Hepatocyte (in vitro differentiated cells): ENCODE results near the gene ZMYND8. TPM values are rescaled to one million over a fixed set of nuclear protein-coding genes. Genes with fewer than 3 reads are reported as not detected.
"Not testable (repeated sequence)": the region's sequence is repeated elsewhere in the genome, so short reads cannot be mapped to it uniquely, and the experiment has no call there.

Experiments
- DNase-seq: peaks from one replicate; pipeline ENCODE4 v3.0.0-alpha.2; 2016; ENCODE audit warnings: low spot score
- H2AFZ ChIP-seq: fragments of 200-600 bp; sonication (generic); 2 replicates; pipeline ENCODE4 v1.6.0; 2016; ENCODE audit warnings: antibody characterized with exemption, mild to moderate bottlenecking
- H3K27ac ChIP-seq: fragments of 200-600 bp; sonication (generic); 2 replicates; pipeline ENCODE4 v1.5.1; 2016; ENCODE audit warnings: mild to moderate bottlenecking
- H3K27me3 ChIP-seq: fragments of 200-600 bp; sonication (generic); 2 replicates; pipeline ENCODE4 v1.6.1; 2016
- H3K36me3 ChIP-seq: fragments of 200-600 bp; sonication (generic); replicated peaks from 2 replicates; pipeline ENCODE4 v1.5.1; 2016; ENCODE audit warnings: low read depth; ENCODE audit not compliant: insufficient read depth
- H3K4me1 ChIP-seq: fragments of 200-600 bp; sonication (generic); 2 replicates; pipeline ENCODE4 v1.5.1; 2016; ENCODE audit warnings: mild to moderate bottlenecking, moderate library complexity; ENCODE audit not compliant: insufficient read depth
- H3K4me2 ChIP-seq: fragments of 200-600 bp; sonication (generic); 2 replicates; pipeline ENCODE4 v1.6.0; 2016
- H3K4me3 ChIP-seq: fragments of 200-600 bp; sonication (generic); 2 replicates; pipeline ENCODE4 v1.5.1; 2016; ENCODE audit warnings: mild to moderate bottlenecking
- H3K79me2 ChIP-seq: fragments of 200-600 bp; sonication (generic); 2 replicates; pipeline ENCODE4 v1.6.0; 2017; ENCODE audit warnings: mild to moderate bottlenecking
- H3K9me2 ChIP-seq: fragments of 200-600 bp; sonication (generic); replicated peaks from 2 replicates; pipeline ENCODE4 v1.6.0; 2017; ENCODE audit warnings: mild to moderate bottlenecking; ENCODE audit not compliant: insufficient read depth
- H3K9me3 ChIP-seq: fragments of 200-600 bp; sonication (generic); 2 replicates; pipeline ENCODE4 v1.5.1; 2016; ENCODE audit warnings: low read depth, mild to moderate bottlenecking
- H4K20me1 ChIP-seq: fragments of 200-600 bp; sonication (generic); 2 replicates; pipeline ENCODE4 v1.6.0; 2016; ENCODE audit warnings: mild to moderate bottlenecking; ENCODE audit not compliant: insufficient read depth, poor library complexity, severe bottlenecking
- CTCF ChIP-seq: fragments of 200-600 bp; sonication (generic); IDR thresholded peaks from 2 replicates; pipeline ENCODE4 v1.5.1; 2016; ENCODE audit warnings: antibody characterized with exemption, mild to moderate bottlenecking; ENCODE audit not compliant: poor library complexity
- EZH2 ChIP-seq: fragments of 200-600 bp; sonication (generic); IDR thresholded peaks from 2 replicates; pipeline ENCODE4 v1.6.1; 2016; ENCODE audit warnings: antibody characterized with exemption, mild to moderate bottlenecking, borderline replicate concordance
- EZH2phosphoT487 ChIP-seq: fragments of 200-600 bp; sonication (generic); IDR thresholded peaks from one replicate; pipeline ENCODE4 v1.6.1; 2018; ENCODE audit warnings: antibody characterized with exemption, mild to moderate bottlenecking, low read depth, moderate library complexity; ENCODE audit not compliant: unreplicated experiment, severe bottlenecking
- WGBS: methylation state at CpG from one replicate; pipeline ENCODE4 v1.1.6; 2016; ENCODE audit warnings: low lambda C conversion rate; ENCODE audit errors: missing lambda C conversion rate; 5-methylcytosine and 5-hydroxymethylcytosine counted together
- polyA plus RNA-seq: library from polyadenylated mRNA; unstranded; fragments of >200 nt; fragmentation: Nextera tagmentation; extraction: Ambion mirVana; gene quantifications from 2 replicates; pipeline ENCODE4 v1.2.1, GENCODE V29; 2016
- total RNA-seq: library from RNA; depleted of rRNA; stranded (reverse); fragments of >200 nt; gene quantifications from 2 replicates; pipeline ENCODE4 v1.2.3, GENCODE V29; 2014

Gene ZMYND8
- total and polyA plus RNA-seq, 2 experiments from 2014 or later: 30.3 to 34.3 TPM

- no peaks in the 10 kb centered on the region for H3K79me2 ChIP-seq
- no peaks in the 10 kb centered on the region for H3K36me3 ChIP-seq
- no peaks in the 10 kb centered on the region for H3K9me3 ChIP-seq
- no peaks in the 10 kb centered on the region for H4K20me1 ChIP-seq
- no peaks in the 10 kb centered on the region for H3K9me2 ChIP-seq
- DNase-seq: no peak
- no peaks in the 10 kb centered on the region for H3K4me1 ChIP-seq
- no peak overlapping the region for H3K4me2 ChIP-seq
- 94% methylated on average over 9 of the region's 9 CpGs for WGBS
- H3K27ac ChIP-seq: no peak overlapping the region
- no peak overlapping the region for H2AFZ ChIP-seq
- H3K4me3 ChIP-seq: no peak overlapping the region
- TF ChIP-seq CTCF (no peak), EZH2 (no peak), EZH2phosphoT487 (no peak)
- no peaks in the 10 kb centered on the region for H3K27me3 ChIP-seq
Measured at GRCh38 chr20:47397652-47398301, 41.3 kb upstream of the ZMYND8 start.

- DNase-seq: no peak
- H3K4me1 ChIP-seq: no peaks in the 10 kb centered on the region
- H2AFZ ChIP-seq: no peak overlapping the region
- no peaks in the 10 kb centered on the region for H4K20me1 ChIP-seq
- no peaks in the 10 kb centered on the region for H3K9me3 ChIP-seq
- no peaks in the 10 kb centered on the region for H3K9me2 ChIP-seq
- H3K4me2 ChIP-seq: no peak overlapping the region
- TF ChIP-seq EZH2phosphoT487 (no peak), EZH2 (no peak), CTCF (no peak)
- H3K79me2 ChIP-seq: no peaks in the 10 kb centered on the region
- H3K27me3 ChIP-seq: no peaks in the 10 kb centered on the region
- H3K27ac ChIP-seq: no peak overlapping the region
- H3K4me3 ChIP-seq: no peak overlapping the region
- 88% methylated on average over 5 of the region's 5 CpGs for WGBS
- no peaks in the 10 kb centered on the region for H3K36me3 ChIP-seq
Measured at GRCh38 chr20:47396762-47397476, 40.4 kb upstream of the ZMYND8 start.

- H3K4me1 ChIP-seq, H3K4me2 ChIP-seq: not testable (repeated sequence)
Measured at GRCh38 chr20:47393796-47394514, 37.5 kb upstream of the ZMYND8 start.

GRCh38 chr20:47392721-47393073 is 36.2 kb upstream of the ZMYND8 start:
- no peak overlapping the region for H3K27ac ChIP-seq

More at GRCh38 chr20:47393796-47394514, 37.5 kb upstream of the ZMYND8 start:
- not testable (repeated sequence) for H3K9me2 ChIP-seq, H3K79me2 ChIP-seq, H2AFZ ChIP-seq, H3K4me3 ChIP-seq, H3K27ac ChIP-seq, H3K27me3 ChIP-seq, H3K9me3 ChIP-seq, H4K20me1 ChIP-seq, H3K36me3 ChIP-seq, DNase-seq
- 95% methylated on average over 11 of the region's 11 CpGs for WGBS

More at GRCh38 chr20:47392721-47393073, 36.2 kb upstream of the ZMYND8 start:
- TF ChIP-seq CTCF (no peak), EZH2phosphoT487 (no peak)
- Histone ChIP-seq H3K79me2 (no peaks in the 10 kb centered on the region), H3K27me3 (no peaks in the 10 kb centered on the region), H2AFZ (no peak overlapping the region), H3K4me1 (no peaks in the 10 kb centered on the region), H3K4me3 (no peak overlapping the region), H3K4me2 (no peak overlapping the region), H3K9me3 (no peaks in the 10 kb centered on the region), H3K36me3 (no peaks in the 10 kb centered on the region), H4K20me1 (no peaks in the 10 kb centered on the region), H3K9me2 (no peaks in the 10 kb centered on the region)
- WGBS: 92% methylated on average over 2 of the region's 2 CpGs
- no peak for DNase-seq
